Right renal pelvis (tissue), 4 donors: ENCODE data around the gene ERAL1. TPM values are rescaled to one million over a fixed set of nuclear protein-coding genes. Genes with fewer than 3 reads are reported as not detected.
"Not testable (repeated sequence)": the region's sequence is repeated elsewhere in the genome, so short reads cannot be mapped to it uniquely, and the experiment has no call there.

Source experiments
- DNase-seq, 4 donors: peaks; one replicate each; pipeline ENCODE4 v3.0.0-alpha.2; 2013; ENCODE audit warnings: low read depth in 4 of 4, low spot score in 3 of 4, missing footprints in 1 of 4
- polyA plus RNA-seq, 4 donors: library from polyadenylated mRNA; unstranded; fragments of 120-200 nt; gene quantifications; one replicate each; pipeline ENCODE4 v1.2.1, GENCODE V29; 2013; ENCODE audit not compliant: insufficient read length in 4 of 4

Gene ERAL1
- polyA plus RNA-seq, 4 donors: 63.6 to 72.1 (median 70.8) TPM

DNA sequence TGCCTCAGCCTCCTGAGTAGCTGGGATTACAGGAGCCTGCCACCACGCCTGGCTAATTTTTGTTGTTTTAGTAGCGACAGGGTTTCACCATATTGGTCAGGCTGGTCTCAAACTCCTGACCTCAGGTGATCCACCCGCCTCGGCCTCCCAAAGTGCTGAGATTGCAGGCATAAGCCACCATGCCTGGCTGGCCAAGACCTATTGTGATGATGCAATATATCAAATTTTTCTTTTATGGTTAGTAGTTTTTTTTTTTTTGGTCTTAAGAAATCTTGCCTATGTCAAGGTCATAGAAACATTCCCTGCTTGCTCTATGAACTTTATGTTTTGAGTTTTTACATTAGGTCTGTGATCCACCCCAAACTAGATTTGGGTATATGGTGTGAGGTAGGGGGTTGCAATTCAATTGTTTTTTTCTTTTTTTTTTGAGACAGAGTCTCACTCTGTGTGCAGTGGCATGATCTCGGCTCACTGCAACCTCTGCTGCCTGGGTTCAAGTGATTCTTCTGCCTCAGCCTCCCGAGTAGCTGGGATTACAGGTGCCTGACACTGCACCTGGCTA is 22.4 kb downstream of the ERAL1 start:
- DNase-seq: not testable (repeated sequence)

DNA sequence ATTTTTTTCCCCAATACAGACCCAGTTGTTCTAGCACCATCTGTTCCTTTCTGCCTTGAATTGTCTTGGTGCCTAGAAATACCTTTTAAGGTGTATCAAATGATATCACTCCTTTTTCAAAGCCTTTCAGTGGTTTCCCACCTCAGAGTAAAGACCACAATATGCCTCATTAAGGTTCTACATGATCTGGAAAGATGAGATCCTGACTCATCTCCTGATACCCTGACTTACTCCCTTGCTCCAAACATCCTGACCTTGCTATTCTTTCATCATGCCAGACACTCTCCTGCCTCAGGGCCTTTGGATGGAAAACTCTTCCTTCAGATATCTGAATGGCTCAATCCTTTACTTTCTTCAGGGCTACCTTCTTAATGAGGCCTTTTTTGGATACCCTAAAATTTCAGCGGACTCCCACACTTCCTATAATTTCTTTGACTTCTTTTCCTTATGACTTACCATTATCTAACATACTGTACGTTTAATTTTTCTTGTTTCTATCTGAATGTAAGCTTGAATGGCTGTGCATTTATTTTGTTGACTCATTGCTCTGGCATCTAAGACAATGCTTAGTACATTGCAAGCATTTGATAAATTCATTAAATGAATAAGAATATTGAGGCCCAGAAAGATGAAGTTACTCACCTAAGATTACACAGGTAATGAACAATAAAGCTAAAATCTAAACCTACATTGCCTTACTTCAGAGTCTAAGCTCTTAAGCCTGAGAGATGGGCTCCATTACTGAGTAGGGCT is 23.5 kb downstream of the ERAL1 start:
- DNase-seq: no peak

DNA sequence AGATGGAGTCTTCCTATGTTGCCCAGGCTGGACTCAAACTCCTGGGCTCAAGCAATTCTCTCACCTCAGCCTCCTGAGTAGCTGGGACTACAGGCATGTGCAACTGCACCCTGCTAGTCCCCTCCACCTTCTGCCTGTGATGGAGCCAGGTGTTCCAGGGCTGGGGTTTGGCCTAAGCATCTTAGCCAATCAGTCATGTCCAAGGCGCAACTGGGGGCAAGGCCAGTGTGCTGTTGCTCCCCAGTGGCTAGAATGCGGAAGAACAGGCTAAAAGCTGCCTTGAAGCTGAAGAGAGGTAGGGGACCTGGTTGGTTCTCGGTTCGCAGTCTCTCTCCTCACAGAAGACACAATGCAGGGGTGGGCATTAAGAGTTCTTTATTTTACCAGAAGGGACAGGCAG is 24.2 kb downstream of the ERAL1 start:
- DNase-seq: no peak

DNA sequence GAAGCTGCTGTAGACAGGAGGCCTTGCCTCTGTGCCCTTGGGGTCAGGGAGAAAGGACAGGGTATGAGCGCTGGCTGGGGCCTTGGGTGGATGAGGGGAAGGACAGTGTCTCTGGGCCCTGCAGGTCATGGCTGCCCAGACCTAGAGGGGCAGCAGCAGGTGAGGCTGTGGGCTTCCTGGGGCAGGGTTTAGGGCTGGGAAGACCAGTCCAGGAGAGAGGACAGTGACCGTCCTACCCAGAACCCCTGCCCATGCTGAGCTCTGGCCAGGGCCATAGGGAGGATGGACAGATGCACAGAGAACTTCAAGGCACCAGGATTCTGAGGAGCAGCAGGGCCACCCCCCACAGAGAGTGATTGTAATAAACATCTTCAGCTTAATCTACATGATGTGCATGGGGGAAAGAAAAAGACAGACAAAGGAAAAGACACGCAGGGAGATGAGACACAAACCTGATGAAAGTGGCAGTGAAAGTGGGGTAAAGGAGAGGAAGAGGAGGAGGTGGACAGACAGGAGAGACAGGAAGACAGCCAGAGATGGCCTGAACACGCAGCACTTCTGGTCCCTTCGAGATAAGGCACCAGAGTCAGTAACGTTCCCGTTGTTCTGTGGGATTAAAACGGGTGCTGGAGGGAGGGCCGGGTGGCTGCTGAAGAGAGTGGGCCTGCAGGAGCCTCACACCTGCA is 25.2 kb downstream of the ERAL1 start:
- DNase-seq: no peak

DNA sequence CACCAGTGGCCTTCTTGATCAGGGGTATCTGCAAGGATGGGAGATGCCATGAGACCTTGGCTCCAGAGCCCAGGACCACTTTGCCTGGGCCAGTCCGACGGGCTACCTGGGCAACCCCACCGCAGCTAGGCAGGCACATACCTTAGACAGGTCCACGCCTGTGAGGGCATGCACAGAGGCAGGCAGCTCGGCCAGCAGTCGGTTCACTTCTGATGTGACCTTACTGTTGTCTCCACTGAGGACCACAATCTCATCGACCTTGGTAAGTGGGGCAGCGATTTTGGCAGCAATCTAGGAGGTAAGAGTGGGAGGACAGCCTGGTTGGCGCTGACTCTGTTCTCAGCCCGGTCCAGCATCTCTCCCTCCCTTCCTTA is 25.7 kb downstream of the ERAL1 start:
- no peak for DNase-seq

DNA sequence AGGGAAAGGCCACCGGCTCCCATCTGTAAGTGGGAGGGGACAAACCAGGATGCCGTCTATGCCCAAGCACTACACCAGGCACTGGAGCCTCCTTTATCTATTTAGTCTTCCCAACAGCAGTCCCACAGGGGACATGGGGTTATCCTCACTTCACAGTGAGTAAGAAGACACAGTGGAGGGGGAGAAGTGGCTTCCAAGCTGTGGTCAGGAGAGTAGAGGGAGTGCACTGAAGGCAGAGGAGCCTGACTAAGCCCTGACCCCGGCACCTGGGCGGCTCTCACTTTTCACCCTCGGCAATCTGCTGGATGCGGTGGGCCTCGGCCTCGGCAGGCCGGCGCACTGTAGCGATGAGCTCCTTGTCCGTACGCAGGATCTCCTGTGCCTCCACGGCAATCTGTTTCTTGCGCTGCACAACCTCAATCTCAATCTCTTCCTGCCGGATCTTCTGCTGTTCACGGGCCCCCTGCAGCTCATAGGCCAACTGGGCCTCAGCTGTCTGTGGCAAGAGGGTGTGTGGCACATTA is 26.8 kb downstream of the ERAL1 start:
- no peak for DNase-seq

DNA sequence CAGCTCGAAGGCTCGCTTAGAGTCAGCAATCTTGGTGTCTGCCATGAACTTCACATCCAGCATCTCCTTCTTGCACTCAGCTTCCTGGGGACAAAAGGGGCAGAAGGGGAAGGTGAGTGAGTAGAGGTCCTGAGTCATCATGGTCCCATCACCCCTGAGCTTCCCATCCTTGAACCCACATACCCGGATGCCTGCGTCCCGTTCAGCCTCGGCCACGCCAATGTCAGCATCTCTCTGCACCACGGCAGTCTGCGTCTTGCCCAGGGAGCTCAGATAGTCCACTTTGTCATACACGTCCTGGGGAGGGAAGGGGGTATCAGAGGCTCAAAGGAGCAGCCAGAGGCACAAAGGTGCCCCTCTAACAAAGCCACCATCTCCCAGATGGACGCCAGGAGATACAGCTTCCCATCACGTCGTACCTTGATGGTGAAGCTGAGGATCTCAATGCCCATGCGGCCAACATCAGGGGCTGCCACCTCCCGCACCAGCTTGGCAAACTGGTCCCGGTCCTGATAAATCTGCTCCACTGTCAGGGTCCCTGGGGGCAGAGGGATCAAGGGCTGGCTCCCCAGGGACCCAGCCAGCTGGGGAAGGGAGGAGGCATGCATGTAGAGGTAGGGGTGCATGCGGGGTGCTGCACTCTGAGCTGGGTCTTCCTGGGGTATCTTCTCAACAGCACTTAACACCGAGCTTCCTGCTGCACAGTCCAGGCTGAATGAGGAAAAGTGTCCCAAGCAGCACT is 27.5 kb downstream of the ERAL1 start:
- DNase-seq: no peak

DNA sequence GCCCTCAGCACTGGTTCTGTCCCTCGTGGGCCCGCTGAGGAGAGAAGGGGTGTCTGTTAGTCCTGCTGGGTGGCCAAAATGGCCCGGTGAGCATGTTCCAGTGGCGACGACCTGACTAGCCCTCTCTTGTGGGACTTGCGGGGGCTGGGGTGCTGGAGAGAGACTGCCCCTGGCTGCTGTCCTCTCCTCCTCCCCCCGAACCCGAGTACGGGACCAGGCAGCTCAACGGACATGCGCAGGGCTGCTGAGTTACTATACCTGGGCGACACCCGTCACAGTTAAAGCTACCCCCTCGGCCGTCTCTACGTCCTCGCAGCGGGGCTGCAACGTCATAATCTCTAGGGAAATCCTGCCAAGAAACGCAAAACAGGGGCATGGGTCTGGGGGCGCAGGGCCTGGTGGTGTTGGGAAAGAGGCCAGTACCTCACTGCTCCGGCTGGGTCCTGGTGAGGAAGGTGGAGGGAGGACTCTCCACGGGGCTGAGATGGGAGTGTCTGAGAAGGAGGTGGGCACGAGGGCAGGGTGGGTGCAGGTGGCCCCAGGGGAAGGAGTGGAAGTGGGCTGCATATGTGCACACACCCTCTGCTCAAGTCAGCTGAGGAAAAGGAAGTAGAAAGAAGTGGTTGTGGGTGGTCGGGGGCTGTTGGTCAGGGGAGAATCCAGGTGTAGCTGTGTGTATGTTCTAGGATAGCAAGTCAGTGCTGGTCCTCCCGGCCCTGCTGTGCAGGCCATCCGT is 29.3 kb downstream of the ERAL1 start:
- no peak for DNase-seq

DNA sequence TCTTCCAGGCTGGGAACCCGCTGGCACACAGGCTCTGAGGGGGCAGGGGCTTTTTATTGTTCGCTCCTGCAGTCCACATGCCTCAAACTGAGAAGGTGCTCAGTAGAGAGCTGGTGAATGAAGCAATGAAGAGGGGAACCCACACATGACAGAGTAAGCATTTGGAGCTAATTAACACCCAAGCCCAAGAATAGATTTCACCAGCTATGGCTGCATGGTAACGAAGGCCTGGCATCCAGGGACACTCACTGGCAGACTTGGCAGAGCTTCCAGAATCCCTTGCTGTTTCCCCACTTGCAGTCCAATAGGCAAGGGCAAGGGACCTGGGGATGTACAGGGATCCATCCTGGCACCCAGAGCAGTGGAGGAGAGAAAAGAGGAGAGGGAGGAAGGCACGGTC is 30.5 kb downstream of the ERAL1 start:
- DNase-seq: no peak

DNA sequence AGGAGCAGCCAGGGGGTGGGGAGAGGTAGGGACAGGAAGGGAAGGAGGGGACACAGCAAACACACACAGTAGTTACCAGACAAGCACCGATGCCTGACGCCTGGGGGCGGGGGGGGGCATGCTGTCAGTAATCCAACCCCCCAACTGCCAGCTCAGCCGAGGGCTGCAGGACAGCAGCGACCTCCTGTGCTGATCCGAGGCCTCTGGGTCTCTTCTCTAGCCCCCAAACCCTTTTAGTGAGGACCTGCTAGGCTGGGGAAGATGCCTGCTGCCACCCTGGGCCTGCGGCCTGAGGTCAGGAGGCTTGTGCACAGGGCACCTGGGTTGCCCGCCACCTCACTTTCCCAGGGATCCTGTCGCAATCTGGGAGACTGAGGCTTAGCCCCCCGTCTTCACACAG is 31.1 kb downstream of the ERAL1 start:
- DNase-seq: no peak

DNA sequence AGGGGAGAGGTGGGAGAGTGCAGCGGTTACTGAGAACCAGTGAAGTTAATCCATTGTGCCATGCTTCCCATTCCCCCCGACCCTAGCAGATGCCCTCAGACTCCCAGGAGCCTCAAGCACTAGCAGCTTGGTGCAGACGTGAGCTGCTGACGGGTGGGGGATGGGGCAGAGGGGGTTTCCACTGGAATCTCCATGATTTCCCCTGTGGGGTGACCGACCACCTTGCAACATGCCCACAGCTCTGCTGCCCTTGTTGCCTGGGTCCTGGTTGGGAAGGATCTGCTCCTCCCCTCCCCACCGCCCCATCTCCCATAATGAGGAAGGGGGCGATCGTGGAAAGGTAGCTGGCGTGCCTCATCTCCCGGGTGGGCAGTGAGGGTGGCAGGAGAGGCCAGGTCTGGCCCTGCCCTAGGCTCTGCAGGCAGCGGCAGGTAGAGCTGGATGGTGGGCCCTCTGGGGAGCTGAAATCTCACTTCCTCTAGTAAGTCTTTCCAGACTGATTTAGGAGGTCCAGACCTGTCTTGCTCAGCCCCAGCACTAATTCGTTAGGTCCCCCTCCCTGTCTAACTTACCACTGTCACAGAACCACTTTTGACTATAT is 33.2 kb downstream of the ERAL1 start:
- DNase-seq: no peak

DNA sequence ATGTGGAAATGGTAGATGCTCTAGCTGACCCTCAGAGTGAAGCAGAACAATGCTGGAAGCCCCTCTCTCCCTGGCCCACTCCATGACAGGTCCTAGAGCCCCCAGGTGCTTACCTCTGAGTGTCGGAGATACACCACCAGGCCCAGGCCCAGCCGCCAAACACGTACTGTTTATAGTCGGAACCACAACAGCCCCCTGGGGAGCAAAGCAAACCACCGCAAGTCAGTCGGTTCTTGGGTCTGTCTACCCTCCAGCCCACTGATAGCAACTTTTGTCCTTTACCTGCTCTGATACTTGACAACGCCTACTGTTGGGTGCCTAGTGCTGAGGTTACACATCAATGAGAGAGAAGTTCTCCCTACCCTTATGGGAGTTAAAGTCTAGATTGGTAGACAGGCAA is 34.0 kb downstream of the ERAL1 start:
- no peak for DNase-seq

DNA sequence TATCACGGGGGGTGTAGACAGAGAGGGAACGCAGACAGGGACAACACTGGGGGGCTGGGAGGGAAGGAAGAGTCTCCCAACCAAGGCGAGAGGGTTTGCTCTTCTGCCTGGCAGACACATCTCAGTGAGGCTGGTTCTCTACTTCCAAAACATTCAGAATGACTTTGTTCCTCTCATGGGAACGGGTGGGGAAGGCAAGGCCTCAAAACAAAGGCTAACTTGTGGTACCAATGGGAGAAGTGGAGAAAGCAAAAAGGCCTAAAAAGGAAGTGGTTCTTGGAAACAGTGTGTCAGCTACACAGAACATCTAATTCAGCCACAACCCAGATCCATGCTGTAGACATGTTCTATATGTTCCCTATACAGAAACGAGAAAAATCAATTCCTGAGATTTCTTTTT is 35.2 kb downstream of the ERAL1 start:
- no peak for DNase-seq

DNA sequence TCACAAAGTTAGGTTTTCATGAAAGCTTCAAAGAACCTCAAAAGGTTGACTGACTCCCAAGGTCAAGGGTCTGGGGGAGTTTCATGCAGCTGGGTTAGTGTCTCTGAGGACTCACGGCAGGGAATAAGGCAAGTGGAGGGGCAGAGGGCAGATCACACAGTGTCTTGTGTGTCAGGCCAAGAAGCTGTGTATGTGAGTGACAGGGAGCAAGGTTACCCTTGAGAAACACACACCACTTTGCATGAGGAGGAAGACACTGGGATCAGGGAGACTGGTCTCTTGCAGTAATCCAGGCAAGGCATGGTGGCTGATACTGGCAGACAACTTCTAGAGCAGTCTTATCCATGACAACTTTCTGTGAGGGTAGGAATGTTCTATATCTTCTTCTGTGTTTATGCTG is 36.4 kb downstream of the ERAL1 start:
- DNase-seq: no peak

DNA sequence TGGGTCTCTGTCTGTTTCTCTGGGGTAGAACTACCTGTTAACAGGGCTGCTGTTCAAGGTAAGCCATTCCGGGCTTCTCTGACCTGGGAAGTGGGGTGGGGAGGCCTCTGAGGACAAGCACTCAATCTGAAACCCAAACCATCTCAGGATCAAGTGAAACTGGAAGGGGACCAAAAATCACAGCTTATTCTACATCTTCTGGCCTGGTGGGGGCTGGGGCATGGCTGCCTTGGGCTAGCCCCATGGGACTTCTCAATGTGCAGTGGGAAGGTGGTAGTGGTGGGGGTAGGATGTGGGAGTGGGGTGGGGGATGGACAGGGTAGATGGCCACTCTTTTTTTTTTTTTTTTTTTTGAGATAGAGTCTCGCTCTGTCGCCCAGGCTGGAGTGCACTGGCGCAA is 37.2 kb downstream of the ERAL1 start:
- DNase-seq: no peak

DNA sequence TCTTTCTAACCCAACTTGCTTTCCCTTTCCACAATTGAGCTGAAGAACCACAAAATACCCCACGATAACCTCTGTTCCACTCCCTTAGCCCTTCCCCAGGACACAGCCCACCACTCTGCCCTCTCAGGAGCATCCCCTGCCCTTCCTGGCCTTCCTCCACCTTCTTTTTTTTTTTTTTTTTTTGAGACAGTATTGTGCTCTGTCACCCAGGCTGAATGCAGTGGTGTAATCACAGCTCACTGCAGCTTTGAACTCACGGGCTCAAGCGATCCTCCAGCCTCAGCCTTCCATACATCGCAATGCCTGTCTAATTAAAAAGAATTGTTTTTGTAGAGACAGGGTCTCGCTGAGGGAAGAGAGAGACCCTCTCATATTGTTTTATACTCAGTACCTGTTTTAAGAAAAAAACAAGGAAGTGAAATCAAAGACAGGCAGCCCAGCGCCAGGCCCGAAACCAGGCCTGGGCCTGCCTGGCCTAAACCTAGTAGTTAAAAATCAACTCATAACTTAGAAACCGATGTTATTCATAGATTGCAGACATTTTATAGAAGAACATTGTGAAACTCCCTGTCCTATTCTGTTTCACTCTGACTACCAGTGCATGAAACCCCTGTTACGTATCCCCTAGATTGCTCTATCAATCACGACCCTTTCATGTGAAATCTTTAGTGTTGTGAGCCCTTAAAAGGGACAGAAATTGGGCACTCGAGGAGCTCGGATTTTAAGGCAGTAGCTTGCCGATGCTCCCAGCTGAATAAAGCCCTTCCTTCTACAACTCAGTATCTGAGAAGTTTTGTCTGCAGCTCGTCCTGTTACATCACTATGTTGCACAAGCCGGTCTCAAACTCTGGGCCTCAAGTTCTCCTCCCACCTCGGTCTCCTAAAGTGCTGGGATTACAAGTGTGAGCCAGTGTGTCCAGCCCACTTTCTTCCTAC is 38.7 kb downstream of the ERAL1 start:
- DNase-seq: not testable (repeated sequence)

DNA sequence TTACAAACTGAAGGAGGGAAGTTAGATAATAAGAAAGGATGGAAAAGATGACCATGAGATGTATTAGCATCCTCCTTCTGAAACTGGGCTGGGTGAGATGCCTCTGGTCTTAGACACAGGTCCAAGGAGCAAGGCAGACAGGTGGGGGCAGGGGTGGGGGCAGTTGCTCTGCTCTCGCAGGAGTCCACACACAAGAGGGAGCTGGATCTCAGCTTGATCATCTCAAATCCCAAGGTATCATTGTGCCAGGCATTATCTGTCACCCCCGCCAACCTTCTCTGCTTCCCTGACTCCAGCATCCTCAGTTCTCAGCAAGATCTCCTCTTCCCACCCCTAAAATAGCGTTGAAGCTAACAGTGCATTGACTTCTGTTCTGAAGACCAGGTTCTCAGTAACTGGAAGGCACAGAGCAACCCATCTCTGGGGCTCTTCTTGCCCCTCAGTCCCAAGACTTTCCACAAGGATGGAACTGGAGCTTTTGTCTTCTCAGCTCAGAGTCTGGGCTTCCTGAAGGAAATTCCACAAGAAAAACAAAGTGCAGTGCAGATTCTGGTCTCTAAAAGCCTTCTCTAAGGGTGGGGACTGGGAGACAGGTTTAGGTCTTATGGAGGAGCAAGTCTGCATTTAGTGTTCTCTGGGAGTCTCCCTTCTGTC is 41.1 kb downstream of the ERAL1 start:
- no peak for DNase-seq

DNA sequence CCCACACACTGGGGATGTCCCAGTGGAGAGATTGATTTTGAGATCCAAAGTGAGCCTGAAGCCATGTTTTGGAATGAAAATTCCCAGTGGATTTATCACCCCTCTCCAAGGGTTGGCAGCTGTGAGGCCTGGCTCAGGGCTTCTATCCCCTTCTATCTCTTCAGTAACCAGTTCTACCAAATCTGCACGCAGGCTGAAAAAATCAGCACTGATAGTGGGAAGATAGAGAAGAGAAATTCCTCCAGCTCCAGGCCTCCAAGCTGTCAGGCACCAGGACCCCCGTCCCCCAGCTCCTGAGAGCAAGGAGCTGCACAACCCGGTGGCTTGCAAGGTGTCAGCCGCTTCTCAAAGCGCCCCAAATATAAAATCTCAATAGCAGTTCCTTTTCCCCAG is 41.7 kb downstream of the ERAL1 start:
- DNase-seq: no peak
